WI38 (cell line): ENCODE data around the gene ARID1B.

ENCODE experiments used
- H3K4me3 ChIP-seq: 2 replicates; pipeline ENCODE4 v1.5.1; 2011; ENCODE audit warnings: low read depth, mild to moderate bottlenecking, control low read depth, low read length
- TF ChIP-seq, protein P1 (sequence below): IDR thresholded peaks from 2 replicates; pipeline ENCODE4 v1.5.1; 2012; ENCODE audit warnings: low read depth, mild to moderate bottlenecking, control low read depth, low read length

ARID1B gene

DNA sequence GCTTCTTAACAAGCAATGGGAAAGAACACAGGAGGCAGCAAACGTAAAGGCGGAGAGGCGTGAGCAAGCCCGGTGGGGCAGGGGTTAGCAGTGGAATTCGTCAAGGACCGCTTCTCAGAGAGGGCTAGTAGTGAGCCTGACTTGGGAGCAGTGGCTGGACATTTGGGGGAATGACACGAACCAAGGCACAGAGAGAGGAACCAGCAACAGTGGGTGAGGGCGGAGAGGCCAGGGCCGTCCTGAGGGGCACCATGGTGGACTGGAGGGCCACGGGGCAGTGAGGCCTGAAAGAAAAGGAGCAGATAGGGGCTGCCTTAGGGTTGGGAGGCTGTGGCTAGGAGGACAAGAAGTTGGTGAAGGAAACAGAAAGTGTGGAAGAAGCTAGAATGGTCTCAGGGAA lies 12.1 kb upstream of the ARID1B start:
- TF ChIP-seq, protein P1, sequence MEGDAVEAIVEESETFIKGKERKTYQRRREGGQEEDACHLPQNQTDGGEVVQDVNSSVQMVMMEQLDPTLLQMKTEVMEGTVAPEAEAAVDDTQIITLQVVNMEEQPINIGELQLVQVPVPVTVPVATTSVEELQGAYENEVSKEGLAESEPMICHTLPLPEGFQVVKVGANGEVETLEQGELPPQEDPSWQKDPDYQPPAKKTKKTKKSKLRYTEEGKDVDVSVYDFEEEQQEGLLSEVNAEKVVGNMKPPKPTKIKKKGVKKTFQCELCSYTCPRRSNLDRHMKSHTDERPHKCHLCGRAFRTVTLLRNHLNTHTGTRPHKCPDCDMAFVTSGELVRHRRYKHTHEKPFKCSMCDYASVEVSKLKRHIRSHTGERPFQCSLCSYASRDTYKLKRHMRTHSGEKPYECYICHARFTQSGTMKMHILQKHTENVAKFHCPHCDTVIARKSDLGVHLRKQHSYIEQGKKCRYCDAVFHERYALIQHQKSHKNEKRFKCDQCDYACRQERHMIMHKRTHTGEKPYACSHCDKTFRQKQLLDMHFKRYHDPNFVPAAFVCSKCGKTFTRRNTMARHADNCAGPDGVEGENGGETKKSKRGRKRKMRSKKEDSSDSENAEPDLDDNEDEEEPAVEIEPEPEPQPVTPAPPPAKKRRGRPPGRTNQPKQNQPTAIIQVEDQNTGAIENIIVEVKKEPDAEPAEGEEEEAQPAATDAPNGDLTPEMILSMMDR, result no peak
- no peak overlapping the region for H3K4me3 ChIP-seq

DNA sequence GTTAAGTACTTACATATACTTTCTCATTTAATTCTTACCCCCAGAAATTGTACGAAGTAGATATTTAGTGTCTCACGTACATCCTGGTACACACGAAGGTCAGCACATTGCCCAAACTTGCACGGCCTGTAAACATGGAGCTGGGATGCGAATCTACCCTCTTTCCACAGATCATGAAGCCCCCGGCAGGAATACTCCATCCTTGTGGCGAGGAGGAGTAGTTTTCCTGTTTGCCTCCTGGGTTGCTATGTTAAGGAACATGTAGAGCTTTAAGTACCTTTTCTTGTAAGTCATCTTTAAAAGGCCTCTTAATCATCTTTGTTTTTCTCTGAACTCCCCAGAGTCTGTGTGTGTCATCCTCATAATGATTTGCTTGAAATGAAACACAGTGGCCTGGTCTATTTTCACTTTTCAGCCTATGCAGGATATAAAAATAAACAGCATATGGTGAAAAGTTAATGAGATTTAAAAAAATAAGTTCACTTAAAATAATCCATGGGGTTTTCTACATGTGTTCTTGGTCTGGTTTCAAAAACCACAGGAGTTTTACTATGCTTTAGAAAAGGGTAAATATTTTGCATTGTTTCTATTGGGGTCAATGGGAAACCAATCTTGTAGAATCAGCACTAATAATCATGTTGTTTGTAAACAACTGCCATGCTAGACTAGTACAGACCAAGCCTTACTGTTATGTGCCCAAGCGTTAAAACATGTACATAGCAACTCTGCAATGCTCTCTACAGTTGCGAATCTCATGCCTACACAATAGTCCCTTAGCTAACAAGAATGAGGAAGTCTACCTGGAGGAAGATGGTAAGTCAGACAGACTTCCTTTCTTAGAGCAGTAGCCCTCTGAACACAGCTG lies 9.3 kb upstream of the ARID1B start:
- TF ChIP-seq, protein P1, result no peak
- no peak overlapping the region for H3K4me3 ChIP-seq

DNA sequence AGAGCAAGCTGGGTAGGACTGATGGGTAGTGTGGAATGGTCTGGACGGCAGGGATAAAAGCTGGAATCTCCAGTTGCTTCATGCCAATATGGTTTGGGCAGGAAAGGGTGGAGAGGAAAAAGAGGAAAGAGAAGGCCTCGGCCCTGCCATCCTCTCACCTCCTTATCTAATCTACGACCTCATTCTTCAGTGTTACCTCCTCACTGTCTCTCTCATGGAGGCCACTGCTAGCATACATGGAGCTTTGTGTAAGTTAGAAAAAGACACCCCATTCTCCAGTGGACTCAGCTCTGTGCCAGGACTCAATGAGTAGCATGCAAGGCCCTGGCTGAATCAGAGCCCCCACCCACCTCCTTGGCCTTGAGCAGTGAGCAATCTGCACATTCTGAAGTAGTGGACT lies 6.1 kb upstream of the ARID1B start:
- TF ChIP-seq, protein P1, result no peak
- H3K4me3 ChIP-seq, result no peak overlapping the region

DNA sequence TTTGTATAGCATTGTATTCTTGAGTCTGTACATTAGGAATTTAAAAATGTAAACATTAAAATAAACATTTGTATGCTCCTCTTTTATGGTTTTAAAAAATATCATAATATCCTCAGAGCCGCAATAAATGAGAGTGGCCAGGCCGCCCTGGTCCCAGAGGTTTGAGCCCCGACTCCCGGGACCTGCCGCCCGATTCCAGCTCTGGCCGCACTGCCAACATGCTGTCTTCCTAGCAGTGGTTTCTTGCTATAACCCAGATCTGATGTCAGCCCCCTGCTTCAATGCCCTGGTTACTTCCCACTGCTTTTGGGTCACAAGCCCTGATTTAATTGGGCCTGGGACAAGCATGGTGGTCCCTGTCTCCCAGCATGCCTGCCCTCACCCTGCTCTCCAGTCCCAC lies 5.4 kb upstream of the ARID1B start:
- TF ChIP-seq, protein P1, result no peak
- no peak overlapping the region for H3K4me3 ChIP-seq

DNA sequence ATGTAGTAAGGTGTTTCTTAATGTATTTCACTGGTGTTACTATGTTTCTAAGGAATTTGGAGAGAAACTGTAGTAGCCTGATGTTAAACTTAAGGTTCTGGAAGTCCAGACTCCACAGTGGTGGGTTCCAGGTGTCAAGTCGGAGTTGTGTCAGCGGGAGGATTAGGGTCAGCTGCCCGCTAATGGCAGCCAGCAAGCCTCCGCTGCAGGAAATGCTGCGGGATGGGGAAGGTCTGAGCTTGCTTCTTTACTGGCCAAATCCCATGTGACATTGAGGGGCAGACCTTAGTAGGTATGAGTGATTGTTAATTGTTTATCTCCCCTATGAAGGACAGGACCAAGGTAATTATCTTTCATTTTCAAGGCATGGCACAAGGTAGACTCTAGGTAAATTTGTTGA lies 3.7 kb upstream of the ARID1B start:
- TF ChIP-seq, protein P1, result no peak
- H3K4me3 ChIP-seq, result no peak overlapping the region

DNA sequence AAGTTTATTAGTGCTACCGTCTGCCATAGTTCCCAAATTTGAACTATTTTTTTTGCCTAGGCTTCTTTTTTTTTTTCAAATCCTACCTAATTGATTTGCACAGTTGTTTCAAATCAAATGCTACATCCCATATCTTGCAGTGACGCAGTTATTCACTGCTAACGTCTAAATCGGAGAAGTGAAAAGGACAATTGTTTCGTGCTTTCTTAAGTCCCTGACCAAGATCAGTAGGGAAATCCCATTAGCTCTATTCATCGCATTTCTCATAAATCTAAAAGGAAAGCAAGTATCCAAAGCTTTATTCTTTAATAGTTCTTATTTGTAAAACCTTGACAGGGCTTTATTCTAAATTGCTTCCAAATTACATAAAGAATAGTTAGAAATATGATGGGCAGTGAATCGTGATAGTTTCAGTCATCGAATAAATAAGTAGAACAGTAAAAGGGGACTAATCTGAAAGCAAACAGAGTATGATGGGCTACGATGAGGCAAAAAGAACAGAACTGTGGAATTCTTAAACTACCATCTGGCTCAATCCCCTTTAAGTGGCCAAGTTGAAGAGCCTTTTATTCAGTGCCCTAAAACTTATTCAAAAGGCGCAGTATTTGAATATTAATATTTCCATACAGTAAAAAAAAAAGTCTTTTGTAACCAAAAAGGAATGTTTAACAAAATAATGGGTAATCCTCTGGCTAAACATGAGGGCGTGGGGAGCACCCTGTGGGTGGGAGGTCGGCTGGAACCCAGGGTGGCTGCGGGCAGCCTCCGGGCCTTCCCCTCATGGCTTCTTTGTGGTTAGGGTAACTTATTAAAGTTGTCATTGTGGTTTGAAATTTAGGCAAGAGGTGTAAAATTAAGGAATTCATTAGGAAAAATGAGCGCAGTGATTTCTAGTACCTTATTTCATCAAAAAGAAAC lies 3.0 kb upstream of the ARID1B start:
- no peak overlapping the region for H3K4me3 ChIP-seq
- TF ChIP-seq, protein P1, result no peak

DNA sequence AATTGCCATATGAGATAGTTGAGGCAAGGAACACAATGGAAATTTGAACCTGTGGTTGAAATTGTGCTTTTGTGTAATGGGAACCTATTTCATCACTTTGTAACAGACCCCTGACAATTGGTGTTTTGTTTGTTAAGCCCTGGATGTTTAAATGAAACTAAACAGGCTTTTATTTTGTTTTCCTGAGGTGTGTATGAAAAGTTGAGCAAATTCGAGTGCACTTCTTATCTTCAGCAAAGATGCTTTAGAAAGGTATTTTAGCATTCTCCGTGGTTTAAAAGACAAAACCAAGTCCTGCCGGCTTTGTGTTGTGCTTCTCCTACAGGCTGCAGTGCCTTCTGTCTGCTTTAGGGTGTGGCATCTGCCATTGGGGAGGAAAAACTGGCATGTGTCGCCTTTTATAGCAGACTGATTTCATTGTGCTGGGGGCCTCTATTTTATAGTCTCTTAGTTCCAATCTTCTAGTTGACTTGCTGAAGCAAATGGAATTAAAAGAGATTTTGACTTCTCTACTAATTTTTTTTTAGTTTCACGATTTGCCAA lies 2.2 kb upstream of the ARID1B start:
- TF ChIP-seq, protein P1, result no peak
- H3K4me3 ChIP-seq, result no peak overlapping the region
